Stimulated activated CD8-positive, alpha-beta memory T cell treated with anti-CD3 and anti-CD28 coated beads, Interleukin-15, amount 100 ng/mL, for 48 hours (primary cell): Measurements from ENCODE around the gene UBAC2.
"Not testable (repeated sequence)": the region's sequence is repeated elsewhere in the genome, so short reads cannot be mapped to it uniquely, and the experiment has no call there.

Experiments used
- DNase-seq, 2 donors: peaks; one replicate each; pipeline ENCODE4 v3.0.0-alpha.2; 2020; ENCODE audit warnings: low read depth in 2 of 2

The UBAC2 gene

DNA sequence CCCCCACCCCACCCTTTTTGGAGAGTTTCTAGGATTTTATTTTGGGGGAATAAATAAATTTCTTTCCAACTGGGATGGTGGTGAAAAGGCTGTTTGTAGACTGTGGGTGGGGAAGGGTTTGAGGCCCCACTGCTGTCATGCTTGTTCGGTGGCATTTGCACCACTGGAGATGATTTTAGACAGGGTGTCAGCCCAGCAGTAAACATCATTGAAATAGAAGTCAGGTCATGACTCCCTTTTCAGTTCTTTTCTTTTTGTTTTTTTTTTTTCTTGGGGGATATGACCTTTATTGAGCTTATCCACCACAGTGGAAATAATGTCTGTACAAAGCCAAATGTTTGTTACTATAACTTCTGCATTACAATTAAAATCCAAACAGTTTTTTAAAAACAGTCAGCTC, 14.1 kb downstream of the UBAC2 start:
- DNase-seq: no peak

DNA sequence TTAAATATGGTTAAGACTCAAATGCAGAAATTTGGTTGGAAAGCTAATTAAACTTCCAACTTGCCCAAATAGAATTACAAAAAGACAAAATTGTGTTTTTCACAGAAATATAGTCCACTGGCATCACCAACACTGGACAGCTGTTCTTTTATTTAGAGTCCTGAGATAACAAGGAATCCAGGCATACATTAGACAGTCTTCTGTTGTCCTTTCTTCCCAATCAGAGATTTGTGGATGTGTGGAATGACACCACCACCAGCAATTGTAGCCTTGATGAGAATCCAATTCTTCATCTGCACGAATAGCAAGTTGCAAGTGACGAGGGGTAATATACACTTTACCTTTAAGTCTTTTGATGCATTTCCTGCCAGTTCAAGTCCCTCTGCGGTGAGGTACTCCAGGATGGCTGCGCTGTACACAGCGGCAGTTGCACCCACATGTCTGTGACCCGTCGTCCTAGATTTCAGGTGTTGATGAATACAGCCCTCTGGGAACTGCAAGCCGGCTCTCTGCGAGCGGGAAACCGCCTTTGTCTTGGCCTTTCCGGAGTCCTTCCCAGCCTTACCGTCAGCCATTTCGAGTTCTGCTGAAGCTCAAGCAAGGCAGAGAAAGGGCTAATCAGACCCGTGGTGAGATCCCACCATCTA, 14.7 kb downstream of the UBAC2 start:
- no peak for DNase-seq

DNA sequence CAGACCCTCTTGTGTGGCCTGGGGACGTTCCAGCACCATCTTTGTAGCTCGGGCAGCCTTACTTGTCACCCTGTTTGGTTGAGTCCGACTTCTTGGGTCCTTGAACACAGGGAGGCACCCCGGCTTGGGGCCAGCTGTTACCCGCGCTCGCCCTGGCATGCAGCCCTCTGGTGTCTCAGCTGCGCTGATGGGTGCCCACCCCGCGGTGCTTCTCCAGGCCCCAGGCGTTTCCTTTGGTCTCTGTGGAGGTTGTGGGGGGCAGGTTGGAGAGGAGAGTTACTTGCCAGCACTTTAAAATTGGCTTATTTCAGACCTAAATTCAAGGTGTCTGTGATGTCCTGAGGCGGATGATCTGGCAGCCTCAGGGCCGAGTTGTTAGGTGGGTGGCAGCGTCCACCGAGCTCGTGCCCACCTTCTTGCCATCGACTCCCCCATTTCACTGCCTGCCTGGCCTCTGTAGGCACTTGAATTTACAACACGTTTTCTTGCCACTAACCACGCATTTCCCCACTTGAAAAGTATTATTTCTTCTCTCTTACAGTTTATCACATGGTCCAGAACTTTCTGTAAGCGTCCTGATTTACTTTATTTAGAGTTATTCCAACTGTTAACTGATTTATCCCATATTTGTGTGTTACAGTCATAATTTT, 16.9 kb downstream of the UBAC2 start:
- DNase-seq: no peak

DNA sequence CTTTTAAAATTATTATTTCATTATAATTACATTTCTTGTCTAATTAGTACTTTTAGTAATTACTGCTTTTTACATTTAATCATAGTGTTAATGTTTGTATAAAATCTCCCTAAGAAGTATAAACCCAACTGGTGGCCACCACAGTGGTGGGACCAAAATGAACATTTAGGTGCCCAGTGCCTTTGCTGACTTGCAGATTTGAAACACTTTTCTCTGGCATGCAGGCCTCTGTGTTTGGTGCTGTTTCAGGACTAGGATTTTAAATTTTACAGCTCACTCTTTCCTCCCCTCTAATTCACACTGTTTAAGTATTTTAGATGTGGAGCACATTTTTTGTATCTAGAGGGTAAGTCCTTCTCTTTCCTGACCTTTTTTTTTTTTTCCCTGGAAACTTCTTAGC, 17.5 kb downstream of the UBAC2 start:
- no peak for DNase-seq

DNA sequence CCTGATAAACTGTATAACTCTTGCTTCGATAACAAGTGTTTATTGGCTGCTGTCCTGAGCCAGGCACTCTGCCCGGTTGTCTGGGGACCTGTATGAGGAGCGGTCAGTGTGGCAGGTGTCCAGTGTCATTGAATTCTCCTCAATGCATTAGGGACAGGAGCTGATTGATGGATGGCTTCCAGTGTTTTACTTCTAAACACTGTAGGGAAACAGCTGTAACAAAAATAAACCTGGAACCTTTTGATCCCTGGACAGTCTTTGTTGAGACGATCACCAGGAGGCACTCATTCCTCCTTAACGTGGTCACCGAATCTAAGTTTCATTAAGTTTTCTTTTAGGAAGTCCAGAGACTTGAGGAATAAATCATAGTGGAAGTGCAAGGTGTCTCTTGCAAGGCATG, 17.9 kb downstream of the UBAC2 start:
- no peak for DNase-seq

DNA sequence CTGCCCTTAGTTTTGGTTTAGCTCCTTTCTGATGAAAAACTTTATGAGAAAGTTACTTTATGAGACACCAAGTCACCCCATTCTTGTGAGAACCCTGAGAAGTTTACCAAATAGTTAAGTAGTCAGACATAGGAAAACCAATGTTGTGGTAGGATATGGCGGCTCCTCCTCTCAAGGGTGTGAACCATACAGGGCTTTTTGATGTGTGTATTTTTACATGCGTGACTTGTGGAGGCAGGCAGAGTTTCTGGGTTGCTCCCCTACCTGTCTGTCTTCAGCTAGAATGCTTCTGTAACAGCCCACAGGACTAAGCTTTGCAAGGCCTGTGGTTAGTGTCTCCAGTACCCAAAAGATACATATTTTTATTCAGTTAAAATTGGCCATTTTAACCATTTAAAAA, 18.3 kb downstream of the UBAC2 start:
- no peak for DNase-seq

DNA sequence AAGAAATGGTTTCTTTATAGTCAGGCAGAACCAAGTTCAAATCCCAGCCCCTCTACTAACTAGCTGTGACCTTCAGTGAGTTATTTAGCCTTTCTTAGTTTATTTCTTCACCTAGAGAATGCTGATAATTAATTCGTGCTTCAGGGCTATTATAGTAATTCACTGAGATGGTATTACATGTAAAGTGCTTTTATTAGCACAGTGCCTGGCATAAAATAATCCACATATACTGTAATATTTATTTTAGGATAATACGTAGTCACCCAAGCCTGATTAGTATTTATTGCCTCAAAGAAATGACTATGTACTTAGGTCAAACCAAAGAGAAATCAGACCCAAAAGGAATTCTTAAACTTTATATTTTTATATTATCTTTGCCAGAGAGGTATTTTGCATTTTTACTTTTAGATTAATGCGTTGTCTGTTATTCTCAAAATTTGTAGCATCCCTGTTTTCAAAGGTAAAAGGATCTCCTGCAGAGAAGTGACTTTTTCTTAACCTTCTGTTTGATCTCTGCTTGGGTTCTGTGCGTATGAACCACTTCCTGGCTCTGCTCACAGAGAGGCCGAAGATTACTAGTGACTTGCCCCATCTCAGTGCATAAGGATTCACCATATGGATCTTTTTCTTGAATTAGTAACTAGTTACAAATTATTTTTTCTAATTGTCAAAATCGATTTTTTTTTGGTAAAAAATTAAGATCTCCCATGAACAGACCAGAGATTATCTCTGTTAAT, 19.7 kb downstream of the UBAC2 start:
- DNase-seq: no peak

DNA sequence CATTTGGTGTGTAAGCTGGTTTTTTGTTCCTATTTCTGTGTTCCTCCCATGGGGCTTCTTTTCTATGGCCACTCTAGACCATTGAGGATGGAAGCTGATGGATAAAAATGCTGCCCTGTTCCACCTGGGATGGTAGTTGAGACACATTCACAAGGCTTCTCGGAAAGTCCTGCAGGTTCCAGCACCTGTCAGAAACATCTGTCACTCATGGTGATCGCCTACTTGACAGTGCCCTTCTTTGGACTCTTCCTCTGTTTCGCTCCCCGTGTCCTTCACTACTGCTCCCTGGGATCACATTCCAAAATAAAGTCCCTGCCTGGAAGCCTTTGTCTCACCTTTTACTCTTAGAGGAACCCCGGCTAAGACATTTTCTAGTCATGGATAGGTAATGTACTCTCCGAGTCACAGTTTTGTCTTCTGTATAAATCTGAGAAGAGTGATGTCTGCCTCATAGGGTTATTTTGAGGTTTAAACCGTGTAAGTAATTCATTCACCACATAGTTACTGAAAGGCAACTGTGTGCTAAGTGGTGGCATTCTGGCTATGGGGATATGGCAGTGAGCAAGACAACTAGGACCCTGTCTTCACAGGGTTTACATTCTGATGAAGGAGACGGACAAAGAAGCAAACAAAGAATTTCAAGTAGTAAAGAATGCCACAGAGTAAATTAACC, 21.0 kb downstream of the UBAC2 start:
- DNase-seq: no peak

DNA sequence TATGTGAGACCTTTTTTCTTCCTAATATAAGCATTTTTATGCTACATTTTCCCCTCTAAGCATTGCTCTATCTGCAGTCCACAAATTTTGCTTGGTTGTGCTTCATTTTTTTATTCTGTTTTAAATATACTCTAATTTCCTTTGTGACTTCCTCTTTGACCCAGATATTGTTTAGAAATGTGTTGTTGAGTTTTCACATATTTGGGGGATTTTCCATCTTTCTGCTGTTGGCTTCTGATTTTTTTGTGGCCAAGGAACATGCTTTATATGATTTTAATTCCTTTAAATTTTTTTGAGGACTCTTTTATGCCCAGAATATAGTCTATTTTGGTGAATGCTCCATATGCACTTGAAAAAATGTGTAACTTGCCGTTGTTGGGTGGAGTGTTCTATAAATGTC, 22.9 kb downstream of the UBAC2 start:
- DNase-seq: no peak

DNA sequence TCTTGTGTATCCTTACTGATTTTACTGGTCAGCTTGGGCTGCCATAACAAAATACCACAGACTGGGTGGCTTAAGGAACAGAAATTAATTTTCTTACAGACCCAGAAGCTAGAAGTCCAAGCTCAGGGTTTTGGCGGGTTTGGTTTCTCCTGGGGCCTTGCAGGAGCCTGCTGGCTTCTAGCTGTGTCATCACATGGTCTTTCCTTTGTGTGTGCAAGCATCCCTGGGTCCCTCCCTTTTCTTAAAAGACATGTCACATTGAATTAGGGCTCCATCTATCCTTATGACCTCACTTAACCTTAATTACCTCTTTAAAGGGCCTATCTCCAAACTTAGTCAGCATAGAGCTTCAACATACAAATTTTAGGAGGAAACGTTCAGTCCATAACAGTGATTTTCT, 23.4 kb downstream of the UBAC2 start:
- DNase-seq: no peak

DNA sequence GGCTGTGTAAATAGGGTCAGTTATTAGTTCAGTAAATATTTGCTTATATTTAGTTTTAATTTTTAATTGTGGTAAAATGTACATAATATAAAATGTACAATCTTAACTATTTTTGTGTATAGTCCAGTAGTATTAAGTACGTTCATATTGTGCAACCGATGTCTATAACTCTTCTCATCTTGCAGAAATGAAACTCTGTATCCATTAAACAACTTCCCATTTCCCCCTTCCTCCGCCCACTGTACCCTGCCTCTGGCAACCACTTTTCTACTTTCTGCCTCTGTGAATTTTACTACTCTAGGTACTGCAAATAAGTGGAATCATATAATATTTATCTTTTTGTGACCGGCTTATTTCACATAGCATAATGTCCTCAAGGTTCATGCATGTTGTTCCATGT, 24.4 kb downstream of the UBAC2 start:
- no peak for DNase-seq

DNA sequence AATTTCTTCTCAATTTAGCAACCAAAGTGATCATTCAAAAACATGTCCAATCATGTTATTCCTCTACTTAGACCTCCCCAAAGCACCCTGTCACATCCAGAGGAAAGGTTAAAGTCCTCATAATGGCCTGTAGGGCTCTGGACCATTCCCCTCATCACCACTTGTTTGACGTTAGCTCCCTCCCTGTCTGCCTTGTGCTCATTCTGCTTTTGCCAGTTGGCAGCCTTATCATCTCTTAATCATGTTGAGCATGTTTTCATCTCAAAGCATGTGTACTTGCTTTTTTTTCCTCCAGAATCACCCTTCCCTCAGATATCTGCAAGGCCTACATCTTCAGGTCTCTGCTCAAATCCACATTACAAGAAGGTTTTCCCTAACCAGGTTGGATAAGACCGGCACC, 25.9 kb downstream of the UBAC2 start:
- DNase-seq: no peak

DNA sequence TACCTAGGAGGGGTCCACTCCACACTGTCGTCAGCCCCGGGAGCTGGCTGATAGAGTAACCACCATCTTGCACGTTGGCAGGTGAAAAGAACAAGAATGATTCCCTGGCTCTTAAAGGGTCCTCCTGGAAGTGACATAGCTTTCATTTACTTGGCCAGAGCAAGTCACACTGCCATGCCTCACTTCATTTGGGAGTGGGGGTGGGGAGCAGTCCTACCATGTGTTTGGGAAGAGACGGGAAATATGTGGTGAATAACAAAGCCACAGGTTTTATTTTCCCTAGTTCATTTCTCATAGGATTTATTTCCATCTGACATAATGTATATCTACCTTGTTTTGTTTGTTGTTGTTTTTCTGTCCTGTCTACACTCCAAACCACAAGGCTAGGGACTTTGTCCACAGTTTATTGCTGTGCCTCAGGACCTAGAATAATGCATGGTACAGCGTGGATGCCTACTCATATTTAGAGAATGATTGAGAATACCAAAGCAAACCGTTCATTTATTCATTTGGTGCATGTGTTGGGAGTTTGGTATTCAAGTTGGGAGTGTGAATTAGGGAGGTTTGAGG, 26.8 kb downstream of the UBAC2 start:
- DNase-seq: no peak

DNA sequence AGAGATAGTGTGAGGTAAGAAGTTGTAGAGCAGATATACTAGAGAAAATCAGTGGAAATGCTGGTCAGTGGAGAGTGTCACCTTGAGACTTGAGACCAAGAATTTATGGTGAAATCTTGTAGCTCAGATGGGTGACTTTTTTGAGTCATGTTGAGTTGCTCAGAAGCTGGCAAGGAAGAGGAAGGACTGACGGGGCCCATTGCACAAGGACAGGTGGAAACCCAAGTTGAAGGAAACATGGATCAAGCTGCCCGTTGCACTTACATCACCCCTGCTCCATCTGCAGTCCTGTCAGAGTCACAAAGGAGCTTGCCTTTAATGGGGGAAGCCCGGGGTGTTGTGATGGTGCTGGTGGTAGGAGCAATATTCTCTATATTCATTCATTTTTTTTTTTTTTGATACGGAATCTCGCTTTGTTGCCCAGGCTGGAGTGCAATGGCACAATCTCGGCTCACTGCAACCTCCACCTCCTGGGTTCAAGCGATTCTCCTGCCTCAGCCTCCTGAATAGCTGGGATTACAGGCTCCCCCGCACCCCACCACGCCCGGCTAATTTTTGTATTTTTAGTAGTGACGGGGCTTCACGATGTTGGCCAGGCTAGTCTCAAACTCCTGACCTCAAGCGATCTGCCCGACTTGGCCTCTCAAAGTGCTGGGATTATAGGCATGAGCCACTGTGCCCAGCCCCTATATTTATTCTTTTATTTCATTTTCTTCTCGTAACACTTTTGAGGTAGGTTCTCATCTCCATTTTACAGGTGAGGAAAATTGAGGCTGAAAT, 27.4 kb downstream of the UBAC2 start:
- DNase-seq: no peak

DNA sequence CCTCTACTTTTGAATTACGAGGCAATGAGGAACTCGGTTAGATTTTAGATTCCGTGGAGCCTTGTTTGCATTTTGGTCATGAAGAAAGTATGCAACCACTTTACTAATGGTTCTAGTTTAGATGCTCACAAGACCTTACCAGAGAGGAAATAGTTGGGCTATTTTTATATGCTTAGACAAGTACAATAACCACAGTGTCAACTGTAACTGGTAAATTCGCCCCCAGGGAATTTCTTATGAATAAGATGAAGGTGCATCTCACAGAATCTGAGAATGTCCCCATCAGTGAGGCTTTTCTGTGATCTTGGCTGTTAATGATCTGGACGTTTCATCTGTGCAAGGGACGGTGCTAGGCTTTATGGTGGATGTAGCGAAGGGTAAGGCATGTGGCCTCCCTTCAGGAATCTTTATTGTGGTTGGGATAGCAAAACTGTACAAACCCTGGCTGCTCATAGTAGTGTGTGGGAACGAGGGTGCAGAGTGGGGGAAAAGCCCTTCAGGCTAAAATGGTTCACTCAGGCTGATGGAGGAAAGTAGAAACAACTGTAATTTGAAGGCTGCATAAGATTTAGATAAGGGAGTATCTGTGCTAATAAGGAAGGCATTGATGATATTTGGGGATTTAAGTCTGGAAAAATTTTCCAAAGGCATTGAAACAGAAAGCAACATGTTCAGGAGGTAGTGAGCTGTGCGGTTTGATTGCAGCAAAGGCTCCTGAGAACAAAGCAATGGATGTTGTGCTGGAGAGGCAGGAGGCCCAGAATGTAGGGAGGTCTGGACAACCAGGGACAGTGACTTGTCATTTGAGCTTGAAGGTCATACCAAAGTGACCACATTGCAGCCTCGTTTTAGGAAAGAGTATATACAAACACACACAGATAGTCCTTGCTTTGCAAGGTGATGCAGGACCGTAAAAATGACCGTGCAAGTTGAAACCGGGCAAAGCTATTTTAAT, 28.4 kb downstream of the UBAC2 start:
- no peak for DNase-seq

DNA sequence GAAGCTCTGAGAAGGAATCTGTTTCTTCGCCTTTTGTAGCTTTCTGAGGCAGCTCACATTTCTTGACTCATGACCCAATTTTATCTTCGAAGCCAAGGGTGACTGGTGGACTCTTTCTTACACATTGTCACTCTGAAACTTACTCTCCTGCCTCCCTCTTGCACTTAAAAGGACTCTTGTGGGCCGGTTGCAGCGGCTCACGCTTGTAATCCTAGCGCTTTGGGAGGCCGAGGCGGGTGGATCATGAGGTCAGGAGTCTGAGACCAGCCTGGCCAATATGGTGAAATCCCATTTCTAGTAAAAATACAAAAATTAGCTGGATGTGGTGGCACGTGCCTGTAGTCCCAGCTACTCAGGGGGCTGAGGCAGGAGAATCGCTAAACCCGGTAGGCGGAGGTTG, 29.9 kb downstream of the UBAC2 start:
- DNase-seq: not testable (repeated sequence)

DNA sequence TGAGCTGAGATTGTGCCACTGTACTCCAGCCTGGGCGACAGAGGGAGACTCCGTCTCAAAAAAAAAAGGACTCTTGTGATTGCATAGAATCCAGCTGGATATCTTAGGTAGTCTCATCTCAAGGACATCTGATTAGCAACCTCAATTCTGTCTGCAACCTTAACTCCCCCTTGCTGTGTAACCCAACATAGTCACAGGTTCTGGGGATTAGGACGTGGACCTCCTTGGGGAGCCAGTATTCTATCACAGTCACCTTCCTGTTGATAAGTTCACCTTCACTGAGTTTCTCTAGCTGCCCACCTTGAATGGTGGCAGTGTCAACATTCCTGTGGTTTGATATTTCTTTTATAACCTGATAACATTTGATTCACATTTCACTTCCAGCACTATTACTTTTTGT, 30.3 kb downstream of the UBAC2 start:
- DNase-seq: no peak

DNA sequence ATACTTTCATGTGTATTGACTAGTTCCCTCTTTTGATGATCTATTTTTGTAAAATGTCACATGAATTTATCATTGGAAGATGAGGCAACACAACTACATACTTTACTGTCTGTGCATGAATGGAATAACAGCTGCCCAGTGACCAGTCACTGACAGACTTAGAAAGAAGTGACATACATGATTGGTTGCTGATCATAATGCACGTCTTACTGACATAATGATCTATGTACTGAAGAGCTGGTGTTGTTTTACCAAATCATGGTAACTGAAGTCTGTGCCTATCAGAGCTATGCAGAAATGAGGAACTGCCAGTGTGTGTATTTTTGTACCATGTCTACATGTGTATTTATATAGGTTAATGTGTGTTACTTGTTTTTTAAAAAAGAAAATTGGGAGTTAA, 31.1 kb downstream of the UBAC2 start:
- DNase-seq: no peak

DNA sequence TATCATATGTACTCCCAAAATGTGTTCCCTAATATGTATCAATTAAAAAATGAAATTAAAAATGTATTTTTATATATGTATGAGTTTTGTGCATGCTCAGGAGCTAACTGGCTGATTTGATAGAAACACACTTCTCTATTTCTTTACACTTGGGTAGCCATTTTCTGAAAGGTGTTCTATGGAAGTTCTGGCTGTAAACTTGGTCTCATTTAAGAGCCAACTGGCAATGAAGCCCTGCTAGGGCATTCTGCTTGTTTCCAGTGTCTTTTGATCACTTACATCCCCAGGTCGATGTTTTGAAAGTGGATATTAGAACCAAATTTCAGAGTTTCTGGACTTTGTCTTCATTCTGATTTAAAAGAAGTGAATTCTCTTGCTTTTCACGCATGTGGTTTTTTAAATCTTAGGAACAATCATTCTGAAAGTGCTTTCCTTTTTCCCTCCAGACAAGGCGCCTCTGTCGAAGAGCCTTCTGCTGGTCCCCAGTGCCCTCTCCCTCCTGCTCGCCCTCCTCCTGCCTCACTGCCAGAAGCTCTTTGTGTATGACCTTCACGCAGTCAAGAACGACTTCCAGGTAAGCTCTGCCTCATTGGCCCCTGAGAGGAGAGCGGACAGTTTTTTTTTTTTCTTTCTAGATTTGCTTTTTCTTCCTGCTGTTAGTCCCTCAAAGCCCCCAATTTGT, 37.5 kb downstream of the UBAC2 start:
- no peak for DNase-seq

DNA sequence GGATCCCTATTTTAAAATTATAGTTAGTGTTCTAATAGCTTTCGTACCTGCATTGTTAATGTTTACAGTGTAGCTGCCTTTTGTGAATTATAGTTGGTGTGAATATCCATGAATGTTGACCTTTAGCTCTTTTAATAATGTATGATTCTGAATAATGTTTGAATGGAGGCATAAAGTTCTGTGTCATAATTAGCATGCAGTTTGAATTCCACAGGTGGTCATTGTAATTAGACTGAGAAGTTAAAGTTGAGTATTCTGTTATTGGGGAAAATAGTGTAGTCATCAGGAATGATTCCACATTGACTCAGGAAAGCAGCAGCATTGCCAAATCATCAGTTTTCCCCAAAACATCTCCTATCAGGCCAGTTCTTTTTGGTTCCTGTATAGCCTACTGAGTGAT, 45.4 kb downstream of the UBAC2 start:
- no peak for DNase-seq
